T-helper 2 cell treated with Interferon-gamma antibody and Interleukin-4, amounts not matched to agents 5 μg/mL and 100 μg/mL, for 36 hours (primary cell): ENCODE results near the gene RAB28.

ENCODE experiments used
- DNase-seq: peaks from one replicate; pipeline ENCODE4 v3.0.0; 2021; ENCODE audit warnings: low spot score
- H3K27ac Mint-ChIP-seq: one replicate; pipeline ENCODE4 v1.8.0; 2021; ENCODE audit warnings: mild to moderate bottlenecking, mixed read lengths
- H3K27me3 Mint-ChIP-seq: one replicate; pipeline ENCODE4 v1.8.0; 2021; ENCODE audit warnings: low read depth, mixed read lengths
- H3K36me3 Mint-ChIP-seq: one replicate; pipeline ENCODE4 v1.8.0; 2021; ENCODE audit warnings: low read depth, mixed read lengths
- H3K4me1 Mint-ChIP-seq: one replicate; pipeline ENCODE4 v1.8.0; 2021; ENCODE audit warnings: low read depth, mixed read lengths
- H3K4me3 Mint-ChIP-seq: one replicate; pipeline ENCODE4 v1.8.0; 2022; ENCODE audit warnings: mild to moderate bottlenecking, moderate library complexity, mixed read lengths
- H3K9me3 Mint-ChIP-seq: one replicate; pipeline ENCODE4 v1.8.0; 2021; ENCODE audit warnings: mixed read lengths

The RAB28 gene

DNA sequence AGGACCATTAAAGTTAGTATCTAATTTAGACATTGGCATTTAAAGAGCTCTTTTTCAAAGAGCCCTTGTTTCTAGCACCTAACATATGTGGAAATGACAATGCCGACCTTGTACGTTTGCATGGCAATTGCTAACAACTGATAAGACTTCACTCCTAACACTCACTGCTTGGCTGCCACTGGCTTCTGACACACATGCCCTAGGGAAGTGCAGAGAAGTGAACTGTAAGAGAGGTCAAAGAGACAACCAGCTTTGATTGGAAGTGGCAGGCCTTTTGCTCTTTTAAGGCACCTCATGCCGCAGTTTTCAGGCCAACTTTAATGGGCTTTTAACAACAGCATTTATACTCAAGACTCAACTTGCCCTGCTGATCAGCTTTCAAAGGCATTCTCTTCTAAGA lies 158.4 kb downstream of the RAB28 start:
- no peaks in the 10 kb centered on the region for H3K4me1 Mint-ChIP-seq
- H3K27me3 Mint-ChIP-seq: no peaks in the 10 kb centered on the region
- H3K27ac Mint-ChIP-seq: no peak overlapping the region
- H3K4me3 Mint-ChIP-seq: no peak overlapping the region
- no peaks in the 10 kb centered on the region for H3K36me3 Mint-ChIP-seq
- DNase-seq: no peak
- no peaks in the 10 kb centered on the region for H3K9me3 Mint-ChIP-seq

DNA sequence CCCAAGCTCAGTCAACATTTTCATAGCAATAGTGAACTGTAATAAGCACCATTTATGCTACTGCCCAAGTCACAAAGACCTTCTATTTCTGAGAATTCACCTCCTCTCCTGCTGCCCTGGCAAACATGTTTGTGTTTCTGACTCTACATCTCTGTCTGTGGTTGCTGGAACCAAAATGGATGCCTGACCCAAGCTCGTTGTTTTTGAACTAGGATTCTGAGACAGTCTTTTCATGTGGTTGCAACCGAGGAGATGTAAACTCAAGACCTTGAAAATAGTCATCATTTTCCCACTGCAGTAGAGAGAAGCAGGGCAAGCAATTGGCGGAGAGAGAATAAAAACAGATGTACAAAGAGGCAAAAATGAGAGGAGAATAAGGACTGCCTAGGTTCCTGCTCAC lies 160.2 kb downstream of the RAB28 start:
- Mint-ChIP-seq H3K9me3 (no peaks in the 10 kb centered on the region), H3K36me3 (no peaks in the 10 kb centered on the region), H3K4me3 (no peak overlapping the region), H3K27me3 (no peaks in the 10 kb centered on the region), H3K27ac (no peak overlapping the region), H3K4me1 (no peaks in the 10 kb centered on the region)
- DNase-seq: no peak

DNA sequence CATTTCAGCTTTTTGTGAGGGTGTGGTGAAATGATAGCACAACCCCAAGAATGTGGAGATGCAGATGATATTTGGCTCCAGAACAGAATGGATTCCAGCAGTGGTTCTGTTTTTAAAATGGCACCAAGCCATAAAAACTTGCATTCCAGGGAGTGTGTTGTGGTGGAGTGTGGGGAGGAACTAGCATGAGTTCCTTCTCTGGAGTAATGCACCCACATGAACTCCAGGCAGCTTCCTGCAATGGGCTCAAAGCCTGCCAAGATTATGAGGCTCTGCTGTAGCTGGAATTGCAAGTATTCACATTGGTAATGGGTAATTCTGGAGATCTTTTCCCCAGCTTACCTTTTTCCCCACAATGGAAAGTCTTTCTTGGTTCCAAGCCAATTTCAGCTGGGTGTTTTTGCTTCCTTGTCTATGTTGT lies 161.4 kb downstream of the RAB28 start:
- DNase-seq: no peak
- H3K36me3 Mint-ChIP-seq: no peaks in the 10 kb centered on the region
- H3K27me3 Mint-ChIP-seq: no peaks in the 10 kb centered on the region
- H3K4me1 Mint-ChIP-seq: no peaks in the 10 kb centered on the region
- H3K27ac Mint-ChIP-seq: no peak overlapping the region
- no peaks in the 10 kb centered on the region for H3K9me3 Mint-ChIP-seq
- no peak overlapping the region for H3K4me3 Mint-ChIP-seq
